OCI-M1 (cell line): ENCODE results near the gene SDHB.

Experiments
- DNase-seq: peaks from one replicate; lab custom pipeline; 2025; lab: John Stamatoyannopoulos, UW

The SDHB gene

GRCh38 chr1:16969057-16969611 lies 84.7 kb downstream of the SDHB start:
- DNase-seq = no peak
